HepG2 (cell line): ENCODE measurements around the gene GHRH. TPM values are rescaled to one million over a fixed set of nuclear protein-coding genes. Genes with fewer than 3 reads are reported as not detected.
A peak's percentile ranks its signal among the peaks of the same experiment; 100 is the strongest.

Experiments used
- ARID2 ChIP-seq: sonication (generic); formaldehyde crosslinking; IDR thresholded peaks from 2 replicates; pipeline ENCODE4 v1.8.1; 2022; ENCODE audit warnings: mild to moderate bottlenecking, missing genetic modification reagents, borderline replicate concordance
- JDP2 ChIP-seq: sonication (generic); formaldehyde crosslinking; IDR thresholded peaks from 2 replicates; pipeline ENCODE4 v1.8.1; 2022; ENCODE audit warnings: missing genetic modification reagents, borderline replicate concordance
- KDM5A ChIP-seq: fragments of 200-600 bp; sonication (generic); IDR thresholded peaks from 2 replicates; pipeline ENCODE4 v1.7.0; 2018; ENCODE audit warnings: antibody characterized with exemption, mild to moderate bottlenecking, low read length, borderline replicate concordance
- MAZ ChIP-seq, 2 experiments: sonication (generic) in 1 of 2; formaldehyde crosslinking in 1 of 2; IDR thresholded peaks; 2 replicates each; pipeline versions ENCODE4 v1.5.0 to v1.6.1; 2012 to 2020; ENCODE audit warnings: low read depth in 2 of 2, mild to moderate bottlenecking in 2 of 2, borderline replicate concordance in 1 of 2, improper control_type of control experiment in 1 of 2, low read length in 1 of 2, missing genetic modification reagents in 1 of 2, moderate library complexity in 1 of 2
- PBX3 ChIP-seq: sonication (generic); formaldehyde crosslinking; IDR thresholded peaks from 2 replicates; pipeline ENCODE4 v1.8.1; 2023; ENCODE audit warnings: missing genetic modification reagents, inconsistent platforms, borderline replicate concordance
- SETDB1 ChIP-seq: sonication (generic); formaldehyde crosslinking; IDR thresholded peaks from 2 replicates; pipeline ENCODE4 v1.5.1; 2020; ENCODE audit warnings: missing genetic modification reagents, mild to moderate bottlenecking, borderline replicate concordance
- SIN3A ChIP-seq: IDR thresholded peaks from 2 replicates; pipeline ENCODE4 v1.6.1; 2011; ENCODE audit warnings: low read depth, mild to moderate bottlenecking, control low read depth, low read length, borderline replicate concordance
- SMARCE1 ChIP-seq: fragments of 450-650 bp; IDR thresholded peaks from 2 replicates; pipeline ENCODE4 v1.6.1; 2017; ENCODE audit warnings: borderline replicate concordance
- SPEN ChIP-seq: sonication (generic); formaldehyde crosslinking; IDR thresholded peaks from 2 replicates; pipeline ENCODE4 v1.5.1; 2020; ENCODE audit warnings: low read depth, mild to moderate bottlenecking, missing genetic modification reagents
- ZBTB33 ChIP-seq: sonication (generic); formaldehyde crosslinking; IDR thresholded peaks from 2 replicates; pipeline ENCODE4 v1.4.0; 2020; ENCODE audit warnings: missing genetic modification reagents
- ZBTB34 ChIP-seq: sonication (generic); formaldehyde crosslinking; IDR thresholded peaks from 2 replicates; pipeline ENCODE4 v1.8.0; 2022; ENCODE audit warnings: mild to moderate bottlenecking, missing genetic modification reagents
- ZFX ChIP-seq: sonication (generic); formaldehyde crosslinking; IDR thresholded peaks from 2 replicates; pipeline ENCODE4 v1.4.0; 2020; ENCODE audit warnings: mild to moderate bottlenecking, low read depth, missing genetic modification reagents, moderate library complexity
- ZKSCAN1 ChIP-seq: fragments of 150-350 bp; IDR thresholded peaks from 2 replicates; pipeline ENCODE4 v1.6.1; 2014; ENCODE audit warnings: low read length
- ZKSCAN5 ChIP-seq: sonication (generic); formaldehyde crosslinking; IDR thresholded peaks from 2 replicates; pipeline ENCODE4 v1.5.1; 2020; ENCODE audit warnings: mild to moderate bottlenecking, missing genetic modification reagents
- ZNF703 ChIP-seq: sonication (generic); formaldehyde crosslinking; IDR thresholded peaks from 2 replicates; pipeline ENCODE4 v1.5.1; 2020; ENCODE audit warnings: missing genetic modification reagents, mild to moderate bottlenecking, moderate library complexity, borderline replicate concordance
- polyA plus RNA-seq, 8 experiments: library from polyadenylated mRNA; depleted of rRNA in 3 of 8; stranded (reverse) in 7 of 8; unstranded in 1 of 8; fragments of >200 nt; fragmentation: Illumina TruSeq in 4 of 8; extraction: Trizol in 4 of 8; gene quantifications; 2 replicates each; pipeline versions ENCODE4 v1.2.1 to v1.2.3, GENCODE V29; 2011 to 2016; ENCODE audit warnings: low read depth in 4 of 8, missing spikeins in 1 of 8, mixed read lengths in 1 of 8; ENCODE audit not compliant: insufficient read depth in 1 of 8
- total RNA-seq, 5 experiments: library from RNA; depleted of rRNA; stranded (reverse); fragments of >200 nt; fragmentation: Illumina TruSeq; extraction: Trizol; gene quantifications; 2 replicates each; pipeline ENCODE4 v1.2.3, GENCODE V29; 2016; ENCODE audit warnings: low read depth in 1 of 5
- TF ChIP-seq, protein P1 (sequence below): sonication (generic); formaldehyde crosslinking; IDR thresholded peaks from 2 replicates; pipeline ENCODE4 v1.4.0; 2020; ENCODE audit warnings: mild to moderate bottlenecking, missing genetic modification reagents
- TF ChIP-seq, protein P2 (sequence below): sonication (generic); formaldehyde crosslinking; conservative IDR thresholded peaks from 2 replicates; pipeline ENCODE4 v1.4.0; 2020; ENCODE audit warnings: mild to moderate bottlenecking, missing genetic modification reagents, moderate library complexity
- TF ChIP-seq, protein P3 (sequence below): sonication (generic); formaldehyde crosslinking; conservative IDR thresholded peaks from 2 replicates; pipeline ENCODE4 v1.8.1; 2023; ENCODE audit warnings: missing genetic modification reagents

The GHRH gene
- total and polyA plus RNA-seq, 2 of the 13 experiments (the other 11 are each of a cell fraction or from before 2014, with no cell fraction given): not detected

GRCh38 chr20:37283530-37284195, 22.0 kb upstream of the GHRH start (continued):
- TF ChIP-seq, protein P1, sequence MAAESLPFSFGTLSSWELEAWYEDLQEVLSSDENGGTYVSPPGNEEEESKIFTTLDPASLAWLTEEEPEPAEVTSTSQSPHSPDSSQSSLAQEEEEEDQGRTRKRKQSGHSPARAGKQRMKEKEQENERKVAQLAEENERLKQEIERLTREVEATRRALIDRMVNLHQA (CRISPR knock-in tag): no peak
- TF ChIP-seq, protein P2, sequence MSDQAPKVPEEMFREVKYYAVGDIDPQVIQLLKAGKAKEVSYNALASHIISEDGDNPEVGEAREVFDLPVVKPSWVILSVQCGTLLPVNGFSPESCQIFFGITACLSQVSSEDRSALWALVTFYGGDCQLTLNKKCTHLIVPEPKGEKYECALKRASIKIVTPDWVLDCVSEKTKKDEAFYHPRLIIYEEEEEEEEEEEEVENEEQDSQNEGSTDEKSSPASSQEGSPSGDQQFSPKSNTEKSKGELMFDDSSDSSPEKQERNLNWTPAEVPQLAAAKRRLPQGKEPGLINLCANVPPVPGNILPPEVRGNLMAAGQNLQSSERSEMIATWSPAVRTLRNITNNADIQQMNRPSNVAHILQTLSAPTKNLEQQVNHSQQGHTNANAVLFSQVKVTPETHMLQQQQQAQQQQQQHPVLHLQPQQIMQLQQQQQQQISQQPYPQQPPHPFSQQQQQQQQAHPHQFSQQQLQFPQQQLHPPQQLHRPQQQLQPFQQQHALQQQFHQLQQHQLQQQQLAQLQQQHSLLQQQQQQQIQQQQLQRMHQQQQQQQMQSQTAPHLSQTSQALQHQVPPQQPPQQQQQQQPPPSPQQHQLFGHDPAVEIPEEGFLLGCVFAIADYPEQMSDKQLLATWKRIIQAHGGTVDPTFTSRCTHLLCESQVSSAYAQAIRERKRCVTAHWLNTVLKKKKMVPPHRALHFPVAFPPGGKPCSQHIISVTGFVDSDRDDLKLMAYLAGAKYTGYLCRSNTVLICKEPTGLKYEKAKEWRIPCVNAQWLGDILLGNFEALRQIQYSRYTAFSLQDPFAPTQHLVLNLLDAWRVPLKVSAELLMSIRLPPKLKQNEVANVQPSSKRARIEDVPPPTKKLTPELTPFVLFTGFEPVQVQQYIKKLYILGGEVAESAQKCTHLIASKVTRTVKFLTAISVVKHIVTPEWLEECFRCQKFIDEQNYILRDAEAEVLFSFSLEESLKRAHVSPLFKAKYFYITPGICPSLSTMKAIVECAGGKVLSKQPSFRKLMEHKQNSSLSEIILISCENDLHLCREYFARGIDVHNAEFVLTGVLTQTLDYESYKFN: no peak
- TF ChIP-seq KDM5A (no peak), SPEN (CRISPR knock-in tag) (no peak), SETDB1 (CRISPR knock-in tag) (no peak), ZKSCAN5 (CRISPR knock-in tag) (no peak), ZNF703 (CRISPR knock-in tag) (no peak), PBX3 (no peak), ZBTB34 (CRISPR knock-in tag) (no peak), ARID2 (CRISPR knock-in tag) (no peak), ZFX (peak; percentile 41; the same call in 1 of the 2 replicates), ZKSCAN1 (no peak), MAZ (IDR thresholded peaks at IDR 0.05; ENCODE audit: borderline replicate concordance, low read depth, low read length) (no peak), MAZ (CRISPR knock-in tag; IDR thresholded peaks at IDR 0.05; ENCODE audit: low read depth) (no peak), JDP2 (CRISPR knock-in tag) (no peak), ZBTB33 (CRISPR knock-in tag) (no peak), SIN3A (no peak), SMARCE1 (no peak)
- TF ChIP-seq, protein P3, sequence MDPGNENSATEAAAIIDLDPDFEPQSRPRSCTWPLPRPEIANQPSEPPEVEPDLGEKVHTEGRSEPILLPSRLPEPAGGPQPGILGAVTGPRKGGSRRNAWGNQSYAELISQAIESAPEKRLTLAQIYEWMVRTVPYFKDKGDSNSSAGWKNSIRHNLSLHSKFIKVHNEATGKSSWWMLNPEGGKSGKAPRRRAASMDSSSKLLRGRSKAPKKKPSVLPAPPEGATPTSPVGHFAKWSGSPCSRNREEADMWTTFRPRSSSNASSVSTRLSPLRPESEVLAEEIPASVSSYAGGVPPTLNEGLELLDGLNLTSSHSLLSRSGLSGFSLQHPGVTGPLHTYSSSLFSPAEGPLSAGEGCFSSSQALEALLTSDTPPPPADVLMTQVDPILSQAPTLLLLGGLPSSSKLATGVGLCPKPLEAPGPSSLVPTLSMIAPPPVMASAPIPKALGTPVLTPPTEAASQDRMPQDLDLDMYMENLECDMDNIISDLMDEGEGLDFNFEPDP (CRISPR knock-in tag): 0 out of 2 replicates have a peak, but pooled peaks have one; percentile 16
